Smooth muscle cell (in vitro differentiated cells): ENCODE measurements around the gene PSAT1. TPM values are rescaled to one million over a fixed set of nuclear protein-coding genes. Genes with fewer than 3 reads are reported as not detected.

Experiments
- DNase-seq: peaks from one replicate; lab custom pipeline; 2025; ENCODE audit not compliant: unreplicated experiment; lab: John Stamatoyannopoulos, UW
- H2AFZ ChIP-seq: fragments of 200-600 bp; sonication (generic); 2 replicates; pipeline ENCODE4 v1.6.0; 2016; ENCODE audit warnings: antibody characterized with exemption, low read depth, mild to moderate bottlenecking
- H3F3A ChIP-seq: fragments of 200-600 bp; sonication (generic); 2 replicates; pipeline ENCODE4 v1.6.0; 2017; ENCODE audit warnings: antibody characterized with exemption, low read depth
- H3K27ac ChIP-seq: fragments of 200-600 bp; sonication (generic); 2 replicates; pipeline ENCODE4 v1.5.1; 2016; ENCODE audit warnings: low read depth, mild to moderate bottlenecking
- H3K27me3 ChIP-seq: fragments of 200-600 bp; sonication (generic); 2 replicates; pipeline ENCODE4 v1.6.1; 2016; ENCODE audit warnings: low read depth, mild to moderate bottlenecking
- H3K36me3 ChIP-seq: fragments of 200-600 bp; sonication (generic); 2 replicates; pipeline ENCODE4 v1.5.1; 2016; ENCODE audit warnings: low read depth
- H3K4me1 ChIP-seq: fragments of 200-600 bp; sonication (generic); 2 replicates; pipeline ENCODE4 v1.5.1; 2016; ENCODE audit warnings: low read depth
- H3K4me2 ChIP-seq: fragments of 200-600 bp; sonication (generic); 2 replicates; pipeline ENCODE4 v1.6.0; 2016; ENCODE audit warnings: mild to moderate bottlenecking
- H3K4me3 ChIP-seq: fragments of 200-600 bp; sonication (generic); 2 replicates; pipeline ENCODE4 v1.5.1; 2016; ENCODE audit warnings: mild to moderate bottlenecking
- H3K79me2 ChIP-seq: fragments of 200-600 bp; sonication (generic); 2 replicates; pipeline ENCODE4 v1.6.0; 2016; ENCODE audit warnings: low read depth, mild to moderate bottlenecking
- H3K9ac ChIP-seq: fragments of 200-600 bp; sonication (generic); 2 replicates; pipeline ENCODE4 v1.6.0; 2016; ENCODE audit warnings: low read depth
- H3K9me3 ChIP-seq: fragments of 200-600 bp; sonication (generic); replicated peaks from 2 replicates; pipeline ENCODE4 v1.5.1; 2016; ENCODE audit warnings: low read depth
- H4K20me1 ChIP-seq: fragments of 200-600 bp; sonication (generic); 2 replicates; pipeline ENCODE4 v1.6.0; 2016; ENCODE audit warnings: low read depth
- WGBS: methylation state at CpG from one replicate; pipeline ENCODE4 v1.1.7; 2016; ENCODE audit warnings: low lambda C conversion rate; 5-methylcytosine and 5-hydroxymethylcytosine counted together
- polyA plus RNA-seq: library from polyadenylated mRNA; unstranded; fragments of >200 nt; fragmentation: Nextera tagmentation; extraction: Ambion mirVana; gene quantifications from 2 replicates; pipeline ENCODE4 v1.2.1, GENCODE V29; 2016
- total RNA-seq: library from RNA; depleted of rRNA; stranded (reverse); fragments of >200 nt; gene quantifications from 2 replicates; pipeline ENCODE4 v1.2.3, GENCODE V29; 2014
- TF ChIP-seq, protein P1 (sequence below): fragments of 200-600 bp; sonication (generic); IDR thresholded peaks from 2 replicates; pipeline ENCODE4 v1.5.1; 2017; ENCODE audit warnings: borderline replicate concordance, mild to moderate bottlenecking, antibody characterized with exemption; ENCODE audit not compliant: insufficient read depth, poor library complexity, severe bottlenecking

PSAT1 gene
- total and polyA plus RNA-seq, 2 experiments from 2014 or later, result 70.6 to 85.1 TPM

DNA sequence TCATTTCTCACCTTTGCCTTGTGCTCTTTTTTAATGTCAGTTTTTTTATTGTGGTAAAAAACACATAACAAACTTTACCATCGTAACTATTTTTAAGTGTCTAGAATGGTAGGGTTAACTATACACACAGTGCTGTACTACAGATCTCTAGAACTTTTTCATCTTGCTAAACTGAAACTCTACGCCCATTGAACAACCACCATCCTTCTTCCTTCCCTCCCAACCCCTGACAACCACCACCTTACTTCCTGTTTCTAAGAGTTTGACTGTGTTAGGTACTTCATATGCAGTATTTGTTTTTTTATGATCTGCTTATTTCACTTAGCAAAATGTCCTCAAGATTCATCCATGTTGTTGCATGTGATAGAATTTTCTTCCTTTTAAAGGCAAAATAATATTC, 54.9 kb downstream of the PSAT1 start:
- H3K4me1 ChIP-seq, result no peaks in the 10 kb centered on the region
- H3K79me2 ChIP-seq, result no peaks in the 10 kb centered on the region
- WGBS, result 98% methylated on average over 2 of the region's 2 CpGs
- no peaks in the 10 kb centered on the region for H3K9me3 ChIP-seq
- TF ChIP-seq, protein P1, sequence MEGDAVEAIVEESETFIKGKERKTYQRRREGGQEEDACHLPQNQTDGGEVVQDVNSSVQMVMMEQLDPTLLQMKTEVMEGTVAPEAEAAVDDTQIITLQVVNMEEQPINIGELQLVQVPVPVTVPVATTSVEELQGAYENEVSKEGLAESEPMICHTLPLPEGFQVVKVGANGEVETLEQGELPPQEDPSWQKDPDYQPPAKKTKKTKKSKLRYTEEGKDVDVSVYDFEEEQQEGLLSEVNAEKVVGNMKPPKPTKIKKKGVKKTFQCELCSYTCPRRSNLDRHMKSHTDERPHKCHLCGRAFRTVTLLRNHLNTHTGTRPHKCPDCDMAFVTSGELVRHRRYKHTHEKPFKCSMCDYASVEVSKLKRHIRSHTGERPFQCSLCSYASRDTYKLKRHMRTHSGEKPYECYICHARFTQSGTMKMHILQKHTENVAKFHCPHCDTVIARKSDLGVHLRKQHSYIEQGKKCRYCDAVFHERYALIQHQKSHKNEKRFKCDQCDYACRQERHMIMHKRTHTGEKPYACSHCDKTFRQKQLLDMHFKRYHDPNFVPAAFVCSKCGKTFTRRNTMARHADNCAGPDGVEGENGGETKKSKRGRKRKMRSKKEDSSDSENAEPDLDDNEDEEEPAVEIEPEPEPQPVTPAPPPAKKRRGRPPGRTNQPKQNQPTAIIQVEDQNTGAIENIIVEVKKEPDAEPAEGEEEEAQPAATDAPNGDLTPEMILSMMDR, result no peak
- no peaks in the 10 kb centered on the region for H3F3A ChIP-seq
- no peak overlapping the region for H3K9ac ChIP-seq
- no peak for DNase-seq
- no peaks in the 10 kb centered on the region for H4K20me1 ChIP-seq
- H3K4me2 ChIP-seq, result no peak overlapping the region
- H3K4me3 ChIP-seq, result no peak overlapping the region
- H3K27ac ChIP-seq, result no peak overlapping the region
- no peak overlapping the region for H2AFZ ChIP-seq
- H3K36me3 ChIP-seq, result no peaks in the 10 kb centered on the region
- no peaks in the 10 kb centered on the region for H3K27me3 ChIP-seq

DNA sequence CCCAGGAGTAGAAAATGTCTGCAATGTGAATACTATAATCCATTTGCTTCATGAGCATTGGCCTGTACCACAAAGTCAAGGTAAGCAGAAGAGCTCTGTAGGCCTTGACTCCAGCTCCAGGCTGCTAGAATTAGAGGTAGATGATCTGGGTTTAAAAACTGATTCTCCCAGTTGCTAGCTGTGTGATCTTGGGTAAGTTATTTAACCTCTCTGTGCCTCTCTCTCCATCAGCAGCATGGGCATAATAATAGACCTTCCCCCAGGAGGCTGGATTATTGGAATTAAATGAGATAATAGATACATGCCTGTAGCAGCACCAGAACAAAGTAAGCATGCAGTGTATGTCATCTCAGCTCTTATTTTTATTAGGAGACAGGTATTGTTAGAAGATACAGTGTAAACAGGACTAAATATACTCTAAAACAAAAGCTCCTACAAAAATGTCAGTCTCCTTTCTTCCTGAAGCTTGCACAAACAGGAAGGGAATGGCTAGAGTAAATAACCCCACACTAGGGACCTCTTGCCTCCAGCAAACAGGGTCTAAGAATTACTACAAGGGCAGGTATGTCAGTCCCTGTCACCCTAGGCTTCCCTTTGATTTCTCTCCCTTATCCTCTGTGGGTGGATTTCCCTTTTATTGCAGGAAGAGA, 57.5 kb downstream of the PSAT1 start:
- no peak overlapping the region for H3K9ac ChIP-seq
- no peak overlapping the region for H3K27ac ChIP-seq
- no peaks in the 10 kb centered on the region for H3K79me2 ChIP-seq
- no peak for DNase-seq
- H3K36me3 ChIP-seq, result no peaks in the 10 kb centered on the region
- TF ChIP-seq, protein P1, result no peak
- H3K4me3 ChIP-seq, result no peak overlapping the region
- no peaks in the 10 kb centered on the region for H3F3A ChIP-seq
- no peaks in the 10 kb centered on the region for H3K4me1 ChIP-seq
- no peaks in the 10 kb centered on the region for H4K20me1 ChIP-seq
- no peak overlapping the region for H2AFZ ChIP-seq
- H3K4me2 ChIP-seq, result no peak overlapping the region
- no peaks in the 10 kb centered on the region for H3K9me3 ChIP-seq
- H3K27me3 ChIP-seq, result no peaks in the 10 kb centered on the region

DNA sequence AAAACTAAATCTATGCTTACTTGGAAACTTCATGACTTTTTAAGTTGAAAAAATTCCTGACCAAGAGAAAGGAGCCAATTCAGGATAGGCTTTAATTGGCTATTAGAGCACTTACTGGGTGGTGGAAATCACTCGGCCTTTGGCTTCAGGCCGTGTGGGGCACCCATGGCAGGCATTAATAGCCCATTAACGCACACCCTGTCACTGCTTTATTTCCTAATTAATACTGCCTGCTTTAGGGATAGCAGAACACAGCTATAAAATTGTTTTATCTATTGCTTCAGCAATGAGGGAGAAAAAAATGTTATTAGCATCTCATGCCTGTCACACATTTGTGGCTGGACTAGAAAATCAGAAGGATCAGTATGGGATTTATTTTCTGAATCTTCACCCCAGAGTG, 58.1 kb downstream of the PSAT1 start:
- no peaks in the 10 kb centered on the region for H4K20me1 ChIP-seq

GRCh38 chr9:78356634-78357033, 59.7 kb downstream of the PSAT1 start:
- Histone ChIP-seq H3K36me3 (no peaks in the 10 kb centered on the region), H3K27ac (no peak overlapping the region), H3K4me1 (no peaks in the 10 kb centered on the region), H2AFZ (no peak overlapping the region), H3K4me3 (no peak overlapping the region), H3F3A (no peaks in the 10 kb centered on the region), H3K79me2 (no peaks in the 10 kb centered on the region), H3K4me2 (no peak overlapping the region), H4K20me1 (no peaks in the 10 kb centered on the region), H3K27me3 (no peaks in the 10 kb centered on the region), H3K9me3 (no peaks in the 10 kb centered on the region), H3K9ac (no peak overlapping the region)
- DNase-seq, result no peak
- 96% methylated on average over 4 of the region's 4 CpGs for WGBS
- TF ChIP-seq, protein P1, result no peak

More for the DNA sequence above, 58.1 kb downstream of the PSAT1 start:
- Histone ChIP-seq H3K4me1 (no peaks in the 10 kb centered on the region), H3K9me3 (no peaks in the 10 kb centered on the region), H3K9ac (no peak overlapping the region), H3K36me3 (no peaks in the 10 kb centered on the region), H3F3A (no peaks in the 10 kb centered on the region), H3K4me2 (no peak overlapping the region), H3K27ac (no peak overlapping the region), H3K79me2 (no peaks in the 10 kb centered on the region), H2AFZ (no peak overlapping the region), H3K4me3 (no peak overlapping the region), H3K27me3 (no peaks in the 10 kb centered on the region)
- no peak for DNase-seq
- 59% methylated on average over 3 of the region's 3 CpGs for WGBS
- TF ChIP-seq, protein P1, result no peak
